GM12872 (cell line): ENCODE measurements around the gene CCDC159.

Experiments used
- CTCF ChIP-seq: IDR thresholded peaks from 3 replicates; pipeline ENCODE4 v1.5.1; 2011; ENCODE audit warnings: low read depth, mild to moderate bottlenecking, low read length, moderate library complexity; ENCODE audit not compliant: insufficient read depth

CCDC159 gene

GRCh38 chr19:11361037-11361770, 14.9 kb downstream of the CCDC159 start:
- TF ChIP-seq CTCF, result no peak

GRCh38 chr19:11361771-11362731, 15.7 kb downstream of the CCDC159 start:
- no peak for TF ChIP-seq CTCF

GRCh38 chr19:11363881-11364280, 17.6 kb downstream of the CCDC159 start:
- TF ChIP-seq CTCF, result no peak

GRCh38 chr19:11364296-11364904, 18.1 kb downstream of the CCDC159 start:
- TF ChIP-seq CTCF, result no peak

GRCh38 chr19:11364935-11365334, 18.6 kb downstream of the CCDC159 start:
- TF ChIP-seq CTCF, result no peak

GRCh38 chr19:11365557-11366117, 19.3 kb downstream of the CCDC159 start:
- no peak for TF ChIP-seq CTCF

- TF ChIP-seq CTCF, result no peak
Measured at GRCh38 chr19:11367528-11367927, 21.2 kb downstream of the CCDC159 start.
